Measurements from ENCODE around the gene KIF18A. TPM values are rescaled to one million over a fixed set of nuclear protein-coding genes. Genes with fewer than 3 reads are reported as not detected.

KIF18A gene
- total RNA-seq (4.1 and 16.1 TPM in 2 replicates), polyA plus RNA-seq (4.9 and 22.3 TPM in 2 replicates)

DNA sequence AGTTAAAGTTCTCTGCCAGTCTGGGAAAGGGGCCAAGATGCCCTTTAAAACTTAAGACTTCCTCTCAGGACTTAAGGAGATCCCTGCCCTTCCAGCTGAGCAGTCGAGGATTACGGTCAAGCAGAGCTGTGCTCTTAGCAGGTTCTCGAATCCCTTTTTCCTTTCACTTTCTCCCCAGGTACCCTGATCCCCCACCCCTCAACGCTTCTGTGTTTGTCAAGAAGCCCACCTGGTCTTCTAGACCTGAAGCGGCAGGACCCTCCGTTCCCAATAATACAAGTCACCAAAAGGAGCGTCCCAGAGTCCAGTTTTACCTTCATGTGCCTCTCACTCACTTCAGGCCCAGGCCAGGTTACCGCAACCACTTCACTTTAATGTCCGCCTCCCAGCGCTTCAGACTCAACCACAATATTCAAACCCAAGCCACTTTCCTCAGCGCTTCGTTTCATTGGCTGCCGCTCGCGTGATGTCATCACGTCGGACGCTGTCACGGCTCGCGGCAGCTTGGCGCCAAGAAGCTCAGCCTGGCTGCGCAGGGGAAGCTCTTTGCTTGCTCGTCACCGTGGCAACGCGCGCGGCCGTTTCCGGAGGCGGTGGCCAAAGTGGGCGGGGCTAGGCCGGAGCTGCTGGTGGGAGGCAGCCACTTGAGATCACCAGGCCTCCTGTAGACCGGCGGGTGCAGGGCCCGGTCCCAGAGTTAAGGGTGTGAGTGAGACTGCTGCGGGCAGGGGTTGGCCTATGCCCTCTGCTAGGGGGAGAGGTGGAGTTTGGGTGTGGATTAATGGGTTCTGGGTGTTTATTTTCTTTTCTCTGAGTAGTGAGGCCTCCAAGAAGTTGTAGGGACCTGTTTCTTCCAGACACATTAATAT is at the start of gene KIF18A, which contains the start of gene METTL15:
Gene KIF18A (minus strand): TSS at position 407 of the 869 bp plus-strand sequence. CDS start 10,209 bp downstream, outside the sequence.
Gene METTL15 (plus strand): TSS at position 639 of the 869 bp plus-strand sequence. CDS start 4,947 bp downstream, outside the sequence.
- H3K27me3 ChIP-seq: no peaks in the 10 kb centered on the region
- peak within 1 kb of the TSS; percentile 57 for H3K4me3 ChIP-seq
- peak within 1 kb of the TSS; percentile 91 for H3K27ac ChIP-seq
- TF ChIP-seq, protein P1, sequence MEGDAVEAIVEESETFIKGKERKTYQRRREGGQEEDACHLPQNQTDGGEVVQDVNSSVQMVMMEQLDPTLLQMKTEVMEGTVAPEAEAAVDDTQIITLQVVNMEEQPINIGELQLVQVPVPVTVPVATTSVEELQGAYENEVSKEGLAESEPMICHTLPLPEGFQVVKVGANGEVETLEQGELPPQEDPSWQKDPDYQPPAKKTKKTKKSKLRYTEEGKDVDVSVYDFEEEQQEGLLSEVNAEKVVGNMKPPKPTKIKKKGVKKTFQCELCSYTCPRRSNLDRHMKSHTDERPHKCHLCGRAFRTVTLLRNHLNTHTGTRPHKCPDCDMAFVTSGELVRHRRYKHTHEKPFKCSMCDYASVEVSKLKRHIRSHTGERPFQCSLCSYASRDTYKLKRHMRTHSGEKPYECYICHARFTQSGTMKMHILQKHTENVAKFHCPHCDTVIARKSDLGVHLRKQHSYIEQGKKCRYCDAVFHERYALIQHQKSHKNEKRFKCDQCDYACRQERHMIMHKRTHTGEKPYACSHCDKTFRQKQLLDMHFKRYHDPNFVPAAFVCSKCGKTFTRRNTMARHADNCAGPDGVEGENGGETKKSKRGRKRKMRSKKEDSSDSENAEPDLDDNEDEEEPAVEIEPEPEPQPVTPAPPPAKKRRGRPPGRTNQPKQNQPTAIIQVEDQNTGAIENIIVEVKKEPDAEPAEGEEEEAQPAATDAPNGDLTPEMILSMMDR (IDR thresholded peaks at IDR 0.05; ENCODE audit: low read depth, low read length): no peak
- H3K36me3 ChIP-seq: no peaks in the 10 kb centered on the region
- no peaks in the 10 kb centered on the region for H3K9me3 ChIP-seq (ENCODE audit: low read depth)
- peaks cover 20% of the 10 kb centered on the region for H3K4me1 ChIP-seq (ENCODE audit: low read depth)
- DNase-seq (ENCODE audit: low read depth in 1 of 2, low spot score in 1 of 2): peak; percentile 100

DNA sequence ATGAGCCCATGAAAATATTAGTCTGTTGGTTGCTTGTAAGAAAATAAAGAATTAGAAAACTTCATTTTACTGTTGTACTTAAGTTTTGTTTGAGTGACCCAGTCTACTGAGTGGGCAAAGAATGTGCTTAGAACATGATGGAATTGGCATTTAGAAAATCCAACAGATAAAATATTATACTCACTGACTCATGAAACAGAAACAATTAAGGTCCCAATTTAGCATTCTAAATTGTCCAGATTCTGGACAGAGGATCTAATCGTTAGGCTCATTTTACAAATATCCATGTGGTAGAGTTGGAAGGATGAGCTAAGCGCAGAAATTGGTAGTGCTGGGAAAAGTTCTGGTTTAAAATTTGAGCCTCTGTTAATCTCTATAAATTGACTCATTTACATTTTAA is 45.6 kb upstream of the KIF18A start:
- Histone ChIP-seq H3K27ac (no peak overlapping the region), H3K27me3 (no peaks in the 10 kb centered on the region), H3K4me1 (ENCODE audit: low read depth) (no peaks in the 10 kb centered on the region), H3K36me3 (peaks cover 10% of the 10 kb centered on the region), H3K9me3 (ENCODE audit: low read depth) (no peaks in the 10 kb centered on the region), H3K4me3 (no peak overlapping the region)
- no peak for DNase-seq (ENCODE audit: low read depth in 1 of 2, low spot score in 1 of 2)
- TF ChIP-seq, protein P1 (IDR thresholded peaks at IDR 0.05; ENCODE audit: low read depth, low read length): no peak

DNA sequence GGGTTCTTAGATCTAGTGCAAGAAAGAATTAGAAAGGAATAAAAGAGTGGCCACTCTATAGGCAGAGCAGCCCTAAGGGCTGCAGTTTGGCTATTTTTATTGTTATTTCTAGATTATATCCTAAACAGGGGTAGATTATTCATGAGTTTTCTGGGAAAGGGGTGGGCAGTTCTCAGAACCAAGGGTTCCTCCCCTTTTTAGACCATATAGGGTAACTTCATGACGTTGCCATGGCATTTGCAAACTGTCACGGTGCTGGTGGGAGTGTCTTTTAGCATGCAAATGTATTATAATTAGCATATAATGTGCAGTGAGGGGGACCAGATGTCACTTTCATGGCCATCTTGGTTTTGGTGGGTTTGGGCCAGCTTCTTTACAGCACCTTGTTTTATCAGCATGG is 44.8 kb upstream of the KIF18A start:
- Histone ChIP-seq H3K9me3 (ENCODE audit: low read depth) (no peaks in the 10 kb centered on the region), H3K27me3 (no peaks in the 10 kb centered on the region), H3K4me3 (no peak overlapping the region), H3K4me1 (ENCODE audit: low read depth) (no peaks in the 10 kb centered on the region), H3K27ac (no peak overlapping the region), H3K36me3 (peaks cover 3% of the 10 kb centered on the region)
- no peak for DNase-seq (ENCODE audit: low read depth in 1 of 2, low spot score in 1 of 2)
- TF ChIP-seq, protein P1 (IDR thresholded peaks at IDR 0.05; ENCODE audit: low read depth, low read length): no peak

DNA sequence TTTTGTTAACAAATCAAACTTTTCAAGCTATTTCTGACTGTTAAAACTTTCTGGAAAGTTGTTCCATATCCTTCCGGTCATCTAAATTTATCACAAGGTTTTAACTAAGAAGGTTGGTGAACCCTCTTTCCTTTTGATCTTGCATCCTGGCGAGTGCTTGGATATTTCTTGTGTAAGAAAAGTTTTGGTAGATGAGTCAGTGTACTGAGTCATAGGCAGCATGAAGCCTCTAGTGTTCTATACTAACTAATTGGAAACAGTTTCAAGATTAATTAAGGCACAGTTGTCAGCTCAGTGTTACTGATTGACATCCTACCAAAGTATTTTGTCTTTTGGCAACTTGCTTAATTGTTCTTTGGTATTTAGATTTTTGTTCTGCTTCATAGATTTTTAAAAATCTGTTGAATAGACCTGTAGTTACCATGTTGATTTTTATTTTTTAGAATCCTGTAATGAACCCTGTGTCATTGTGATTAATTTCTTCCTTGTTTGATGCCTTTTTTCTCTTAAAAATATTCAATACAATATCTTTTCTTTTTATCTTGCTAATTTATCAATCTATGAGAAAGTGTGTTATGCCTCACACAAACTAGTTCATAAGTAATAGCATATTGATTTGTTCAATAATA is 38.3 kb upstream of the KIF18A start:
- peak in 1 of 2 donors; percentile 84 for DNase-seq (ENCODE audit: low read depth in 1 of 2, low spot score in 1 of 2)
- H3K4me1 ChIP-seq (ENCODE audit: low read depth): no peaks in the 10 kb centered on the region
- no peaks in the 10 kb centered on the region for H3K27me3 ChIP-seq
- no peak overlapping the region for H3K4me3 ChIP-seq
- no peaks in the 10 kb centered on the region for H3K9me3 ChIP-seq (ENCODE audit: low read depth)
- H3K27ac ChIP-seq: no peak overlapping the region
- TF ChIP-seq, protein P1 (IDR thresholded peaks at IDR 0.05; ENCODE audit: low read depth, low read length): no peak
- H3K36me3 ChIP-seq: peaks cover 3% of the 10 kb centered on the region

DNA sequence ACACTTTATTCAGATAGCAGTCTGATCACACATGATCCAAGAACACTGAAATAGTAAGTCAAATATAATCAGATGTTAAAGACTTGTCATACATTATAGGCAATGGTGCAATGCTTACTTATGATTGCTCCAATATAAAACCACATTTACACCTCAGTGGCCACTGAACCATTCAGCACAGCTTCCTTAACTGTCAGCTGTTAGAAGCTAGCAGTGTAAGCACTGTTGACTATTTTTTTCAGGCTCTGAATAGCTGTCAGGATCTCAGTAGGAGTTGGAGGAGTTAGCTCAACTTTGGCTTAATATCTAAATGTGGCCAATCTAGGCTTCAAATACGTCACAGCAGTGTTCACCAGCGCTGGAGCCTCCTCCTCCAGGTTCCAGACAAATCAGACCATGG is 36.9 kb upstream of the KIF18A start:
- H3K27me3 ChIP-seq: no peaks in the 10 kb centered on the region
- peak in 1 of 2 donors; percentile 64 for DNase-seq (ENCODE audit: low read depth in 1 of 2, low spot score in 1 of 2)
- H3K27ac ChIP-seq: no peak overlapping the region
- H3K9me3 ChIP-seq (ENCODE audit: low read depth): no peaks in the 10 kb centered on the region
- H3K36me3 ChIP-seq: peaks cover 3% of the 10 kb centered on the region
- TF ChIP-seq, protein P1 (IDR thresholded peaks at IDR 0.05; ENCODE audit: low read depth, low read length): no peak
- H3K4me1 ChIP-seq (ENCODE audit: low read depth): no peaks in the 10 kb centered on the region
- no peak overlapping the region for H3K4me3 ChIP-seq

Measured in cardiac muscle cell (in vitro differentiated cells and primary cell).